Left ventricle myocardium superior (tissue), 1 donor: ENCODE measurements around the gene LRRC25. TPM values are rescaled to one million over a fixed set of nuclear protein-coding genes. Genes with fewer than 3 reads are reported as not detected.
"Not testable (repeated sequence)": the region's sequence is repeated elsewhere in the genome, so short reads cannot be mapped to it uniquely, and the experiment has no call there.

Source experiments
- ATAC-seq: fragments of 200-7000 bp; cut with Tn5 transposase; one replicate; pipeline ENCODE4 v1.9.1; 2020; ENCODE audit warnings: mild to moderate bottlenecking, moderate library complexity
- DNase-seq: peaks from one replicate; pipeline ENCODE4 v3.0.0-alpha.2; 2020
- intact Hi-C: fragments of 100-400 bp; cut with micrococcal nuclease; formaldehyde crosslinking; loops from one replicate; pipeline ENCODE4 v1.11.0; 2022
- total RNA-seq: library from RNA; stranded (reverse); fragmentation: NEBNext Ultra II Directional; extraction: Animal tissue kit (Norgen Biotek cat#: 25700); gene quantifications from one replicate; pipeline ENCODE4 v1.2.1, GENCODE V29; 2021
- donor health status: DM: no; HTN: yes; CAD: no; lungs with severe emphysema.

The LRRC25 gene
- total RNA-seq, 1 donor from 2014 or later = 2.9 TPM

GRCh38 chr19:18388100-18388959 is 9.1 kb downstream of the LRRC25 start:
- intact Hi-C loops = no loop called here
- DNase-seq = peak; percentile 91

GRCh38 chr19:18386543-18387271 is 10.7 kb downstream of the LRRC25 start:
- intact Hi-C loops = no loop called here

More at GRCh38 chr19:18388100-18388959, 9.1 kb downstream of the LRRC25 start:
- ATAC-seq = peak; percentile 88

GRCh38 chr19:18385675-18386542 is 11.5 kb downstream of the LRRC25 start, which contains the start of gene GDF15:
GDF15 (plus strand) TSS chr19:18386158; CDS start chr19:18386190, 32 bp downstream.
- intact Hi-C loops = no loop called here
- DNase-seq (peak; percentile 53), ATAC-seq (peak; percentile 46)

More at GRCh38 chr19:18386543-18387271, 10.7 kb downstream of the LRRC25 start:
- DNase-seq = no peak
- ATAC-seq = no peak

GRCh38 chr19:18385359-18385674 is 12.1 kb downstream of the LRRC25 start:
- ATAC-seq (no peak), DNase-seq (no peak)
- intact Hi-C loops = no loop called here

- ATAC-seq (no peak), DNase-seq (no peak)
- intact Hi-C loops = no loop called here
Measured at GRCh38 chr19:18384775-18385174, 12.6 kb downstream of the LRRC25 start.

GRCh38 chr19:18383622-18384021 is 13.8 kb downstream of the LRRC25 start:
- ATAC-seq, intact Hi-C loops, DNase-seq: not testable (repeated sequence)

- DNase-seq (no peak), ATAC-seq (no peak)
- intact Hi-C loops = no loop called here
Measured at GRCh38 chr19:18380843-18381242, 16.6 kb downstream of the LRRC25 start.

GRCh38 chr19:18379803-18380747 is 17.3 kb downstream of the LRRC25 start:
- DNase-seq (peak; percentile 89), ATAC-seq (peak; percentile 92)
- intact Hi-C loops = no loop called here

- ATAC-seq (no peak), DNase-seq (no peak)
- intact Hi-C loops = no loop called here
Measured at GRCh38 chr19:18377026-18377425, 20.4 kb downstream of the LRRC25 start.

- ATAC-seq (peak; percentile 94), DNase-seq (peak; percentile 91)
- intact Hi-C loops = no loop called here
Measured at GRCh38 chr19:18373892-18374629, 23.4 kb downstream of the LRRC25 start.

GRCh38 chr19:18373407-18373891 is 24.0 kb downstream of the LRRC25 start:
- ATAC-seq = no peak
- intact Hi-C loops = no loop called here
- DNase-seq = no peak

- ATAC-seq = no peak
- DNase-seq = no peak
- intact Hi-C loops = no loop called here
Measured at GRCh38 chr19:18368504-18369222, 28.8 kb downstream of the LRRC25 start.

GRCh38 chr19:18366021-18366435 is 31.4 kb downstream of the LRRC25 start:
- ATAC-seq = no peak
- DNase-seq = no peak
- intact Hi-C loops = no loop called here

- intact Hi-C loops = no loop called here
- DNase-seq (peak; percentile 51), ATAC-seq (peak; percentile 77)
Measured at GRCh38 chr19:18364826-18365528, 32.4 kb downstream of the LRRC25 start.

- DNase-seq, intact Hi-C loops: not testable (repeated sequence)
- ATAC-seq = peak; percentile 7
Measured at GRCh38 chr19:18364277-18364825, 33.1 kb downstream of the LRRC25 start.

GRCh38 chr19:18363787-18364186 is 33.6 kb downstream of the LRRC25 start:
- ATAC-seq (no peak), DNase-seq (no peak)
- intact Hi-C loops = no loop called here
